H1 (cell line): ENCODE results near the gene CDH8. TPM values are rescaled to one million over a fixed set of nuclear protein-coding genes. Genes with fewer than 3 reads are reported as not detected.

Source experiments
- CTCF ChIA-PET: fragments of 300-600 bp; sonication (Branson Sonifier 250); formaldehyde crosslinking; loops from one replicate; lab custom pipeline; 2021; ENCODE audit not compliant: partially characterized antibody; lab: Charles Lee
- POLR2A ChIA-PET: fragments of 300-600 bp; sonication (Branson Sonifier 250); formaldehyde crosslinking; loops from one replicate; lab custom pipeline; 2021; ENCODE audit warnings: inconsistent platforms; ENCODE audit not compliant: partially characterized antibody; lab: Charles Lee
- DNase-seq, 2 experiments: peaks; one replicate each; pipeline versions ENCODE4 v3.0.0 to v3.0.0-alpha.2; 2010 to 2022; ENCODE audit warnings: low spot score in 2 of 2, low read depth in 1 of 2, mixed read lengths in 1 of 2
- FAIRE-seq: peaks from 2 replicates; lab custom pipeline; 2011; peaks lifted over from hg19 to GRCh38; lab: Jason Lieb, UNC
- H2AFZ ChIP-seq: 2 replicates; pipeline ENCODE4 v1.8.1; 2012; ENCODE audit warnings: low read length, inconsistent platforms
- H2AK5ac ChIP-seq: 2 replicates; pipeline ENCODE4 v1.6.1; 2013; ENCODE audit warnings: low read depth, low read length
- H2BK120ac ChIP-seq: replicated peaks from 2 replicates; pipeline ENCODE3; 2013; ENCODE audit warnings: low read depth, low read length, inconsistent platforms
- H2BK12ac ChIP-seq: 2 replicates; pipeline ENCODE4 v1.6.1; 2013; ENCODE audit warnings: low read depth, low read length
- H2BK15ac ChIP-seq: 2 replicates; pipeline ENCODE4 v1.6.1; 2013; ENCODE audit warnings: low read length
- H2BK20ac ChIP-seq: 2 replicates; pipeline ENCODE4 v1.6.1; 2013; ENCODE audit warnings: low read length
- H2BK5ac ChIP-seq: 2 replicates; pipeline ENCODE4 v1.6.1; 2013; ENCODE audit warnings: low read depth, low read length
- H3K14ac ChIP-seq: 2 replicates; pipeline ENCODE4 v1.6.1; 2013; ENCODE audit warnings: inconsistent platforms; ENCODE audit not compliant: insufficient read length
- H3K18ac ChIP-seq: 2 replicates; pipeline ENCODE4 v1.6.1; 2013; ENCODE audit warnings: low read length; ENCODE audit errors: extremely low read depth
- H3K23ac ChIP-seq: 2 replicates; pipeline ENCODE4 v1.6.1; 2013; ENCODE audit warnings: inconsistent platforms; ENCODE audit not compliant: insufficient read length
- H3K23me2 ChIP-seq: 2 replicates; pipeline ENCODE4 v1.6.1; 2013; ENCODE audit warnings: low read depth, low read length
- H3K27ac ChIP-seq: 2 replicates; pipeline ENCODE4 v1.6.1; 2011; ENCODE audit warnings: low read depth, low read length, inconsistent platforms
- H3K27me3 ChIP-seq, 4 experiments: replicated peaks in 1 of 4; 1 replicate in 1 of 4; 2 replicates in 3 of 4; pipeline versions ENCODE4 v1.6.1 to v1.8.1; 2011 to 2013; ENCODE audit warnings: low read length in 3 of 4, mild to moderate bottlenecking in 3 of 4, inconsistent platforms in 2 of 4, mixed read lengths in 2 of 4, moderate library complexity in 1 of 4; ENCODE audit not compliant: control insufficient read depth in 3 of 4, insufficient read depth in 3 of 4; ENCODE audit errors: extremely low read depth in 1 of 4
- H3K36me3 ChIP-seq, 4 experiments: 2 replicates each; pipeline versions ENCODE4 v1.6.1 to v1.8.1; 2011 to 2013; ENCODE audit warnings: mild to moderate bottlenecking in 4 of 4, low read length in 3 of 4, moderate library complexity in 2 of 4, control low read depth in 1 of 4, inconsistent platforms in 1 of 4; ENCODE audit not compliant: insufficient read depth in 4 of 4, control insufficient read depth in 2 of 4
- H3K4ac ChIP-seq: replicated peaks from 2 replicates; pipeline ENCODE3; 2013; ENCODE audit warnings: low read length, low read depth, mixed read lengths, inconsistent platforms; ENCODE audit not compliant: insufficient read length
- H3K4me1 ChIP-seq, 4 experiments: replicated peaks in 1 of 4; 1 replicate in 1 of 4; 2 replicates in 3 of 4; pipeline versions ENCODE4 v1.6.1 to v1.8.1; 2011 to 2013; ENCODE audit warnings: low read length in 3 of 4, inconsistent platforms in 2 of 4, mixed read lengths in 1 of 4; ENCODE audit not compliant: insufficient read depth in 4 of 4, control insufficient read depth in 3 of 4
- H3K4me2 ChIP-seq, 2 experiments: 2 replicates each; pipeline versions ENCODE4 v1.6.1 to v1.8.1; 2011 to 2013; ENCODE audit warnings: low read depth in 2 of 2, low read length in 2 of 2, control low read depth in 1 of 2, inconsistent platforms in 1 of 2, mild to moderate bottlenecking in 1 of 2; ENCODE audit not compliant: insufficient read depth in 1 of 2
- H3K4me3 ChIP-seq, 4 experiments: fragments of 200-600, 300-600 bp in 1 of 4; sonication (generic), shearing (Covaris generic), sonication (Bioruptor Twin) in 1 of 4; 2 replicates each; pipeline versions ENCODE4 v1.5.1 to v1.8.1; 2011 to 2016; ENCODE audit warnings: low read length in 4 of 4, low read depth in 3 of 4, control low read depth in 2 of 4, inconsistent platforms in 2 of 4, mild to moderate bottlenecking in 2 of 4, mixed read lengths in 1 of 4, moderate library complexity in 1 of 4; ENCODE audit not compliant: insufficient read depth in 2 of 4; ENCODE audit errors: extremely low read depth in 1 of 4
- H3K56ac ChIP-seq: replicated peaks from 2 replicates; pipeline ENCODE3; 2013; ENCODE audit warnings: low read depth, mild to moderate bottlenecking, mixed read lengths, low read length, inconsistent platforms; ENCODE audit not compliant: insufficient read length
- H3K79me1 ChIP-seq: 2 replicates; pipeline ENCODE4 v1.6.1; 2013; ENCODE audit warnings: low read depth, low read length, control low read depth
- H3K79me2 ChIP-seq, 2 experiments: 2 replicates each; pipeline versions ENCODE4 v1.6.1 to v1.8.1; 2012 to 2013; ENCODE audit warnings: low read length in 2 of 2, mild to moderate bottlenecking in 2 of 2, inconsistent platforms in 1 of 2; ENCODE audit not compliant: insufficient read depth in 2 of 2, control insufficient read depth in 1 of 2
- H3K9ac ChIP-seq, 4 experiments: replicated peaks in 1 of 4; 1 replicate in 1 of 4; 2 replicates in 3 of 4; pipeline versions ENCODE4 v1.6.1 to v1.8.1; 2011 to 2013; ENCODE audit warnings: low read depth in 3 of 4, low read length in 3 of 4, control low read depth in 2 of 4, mild to moderate bottlenecking in 2 of 4, moderate library complexity in 2 of 4, inconsistent platforms in 1 of 4; ENCODE audit errors: extremely low read depth in 1 of 4
- H3K9me3 ChIP-seq, 2 experiments: 2 replicates each; pipeline versions ENCODE4 v1.6.1 to v1.8.1; 2012 to 2013; ENCODE audit warnings: mild to moderate bottlenecking in 2 of 2, moderate library complexity in 2 of 2, control low read depth in 1 of 2, inconsistent platforms in 1 of 2, low read depth in 1 of 2, low read length in 1 of 2, mixed read lengths in 1 of 2; ENCODE audit not compliant: insufficient read depth in 2 of 2
- H4K20me1 ChIP-seq, 2 experiments: replicated peaks in 1 of 2; 2 replicates each; pipeline versions ENCODE3 to v1.8.1; 2011 to 2013; ENCODE audit warnings: inconsistent platforms in 2 of 2, low read length in 2 of 2, mild to moderate bottlenecking in 1 of 2; ENCODE audit not compliant: insufficient read depth in 2 of 2, control insufficient read depth in 1 of 2
- H4K5ac ChIP-seq: 2 replicates; pipeline ENCODE4 v1.6.1; 2013; ENCODE audit warnings: low read length, low read depth, mixed read lengths, inconsistent platforms; ENCODE audit not compliant: insufficient read length
- H4K8ac ChIP-seq: 2 replicates; pipeline ENCODE4 v1.8.0; 2013; ENCODE audit warnings: mild to moderate bottlenecking, moderate library complexity, low read length, inconsistent platforms; ENCODE audit not compliant: insufficient read depth; ENCODE audit errors: extremely low read depth
- H4K91ac ChIP-seq: replicated peaks from 2 replicates; pipeline ENCODE3; 2013; ENCODE audit warnings: low read length, mixed read lengths, inconsistent platforms; ENCODE audit not compliant: insufficient read length
- GTF2F1 ChIP-seq: IDR thresholded peaks from 2 replicates; pipeline ENCODE4 v1.6.1; 2012; ENCODE audit warnings: low read depth, low read length, improper control_type of control experiment, borderline replicate concordance
- JUN ChIP-seq: IDR thresholded peaks from 2 replicates; pipeline ENCODE4 v1.6.1; 2011; ENCODE audit warnings: low read depth, mild to moderate bottlenecking, improper control_type of control experiment, low read length
- JUND ChIP-seq: IDR thresholded peaks from 2 replicates; pipeline ENCODE4 v1.6.1; 2011; ENCODE audit warnings: mild to moderate bottlenecking, improper control_type of control experiment, low read length
- KDM4A ChIP-seq: IDR thresholded peaks from one replicate; pipeline ENCODE4 v1.7.1; 2012; ENCODE audit warnings: low read depth, mild to moderate bottlenecking, moderate library complexity, low read length, inconsistent platforms; ENCODE audit not compliant: severe bottlenecking
- POLR2AphosphoS5 ChIP-seq: IDR thresholded peaks from 2 replicates; pipeline ENCODE4 v1.6.1; 2011; ENCODE audit warnings: low read depth, low read length
- RAD21 ChIP-seq, 2 experiments: IDR thresholded peaks in 1 of 2; conservative IDR thresholded peaks in 1 of 2; 2 replicates each; pipeline ENCODE4 v1.6.1; 2011; ENCODE audit warnings: low read depth in 2 of 2, low read length in 2 of 2, improper control_type of control experiment in 1 of 2, inconsistent platforms in 1 of 2, mild to moderate bottlenecking in 1 of 2, moderate library complexity in 1 of 2
- SIX5 ChIP-seq: IDR thresholded peaks from 2 replicates; pipeline ENCODE4 v1.6.1; 2011; ENCODE audit warnings: mild to moderate bottlenecking, low read depth, low read length
- TEAD4 ChIP-seq: IDR thresholded peaks from 2 replicates; pipeline ENCODE4 v1.6.1; 2012; ENCODE audit warnings: low read depth, low read length, inconsistent platforms, mixed read lengths
- USF2 ChIP-seq: IDR thresholded peaks from 2 replicates; pipeline ENCODE4 v1.6.1; 2011; ENCODE audit warnings: low read length, improper control_type of control experiment
- WGBS, 2 experiments: shearing (Covaris generic) in 1 of 2; methylation state at CpG; one replicate each; pipeline versions ENCODE4 v1.1.6 to v1.1.7; 2013 to 2015; ENCODE audit warnings: low lambda C conversion rate in 2 of 2, mixed read lengths in 2 of 2, inconsistent platforms in 1 of 2, low coverage in 1 of 2, missing lambda C conversion rate in 1 of 2; ENCODE audit not compliant: insufficient replicate concordance in 2 of 2, insufficient coverage in 1 of 2, insufficient read length in 1 of 2; ENCODE audit errors: extremely low coverage in 1 of 2, missing lambda C conversion rate in 1 of 2; 5-methylcytosine and 5-hydroxymethylcytosine counted together
- polyA plus RNA-seq, 7 experiments: library from polyadenylated mRNA; depleted of rRNA in 3 of 7; stranded (reverse) in 5 of 7; unstranded in 2 of 7; fragments of >200 nt in 5 of 7; fragments of 200-250 nt in 2 of 7; gene quantifications; 1 replicate in 5 of 7; 2 replicates in 1 of 7; 4 replicates in 1 of 7; pipeline versions ENCODE4 v1.2.1 to v1.2.3, GENCODE V29; 2011 to 2013; ENCODE audit warnings: missing spikeins in 2 of 7, mixed read lengths in 2 of 7
- total RNA-seq: library from RNA; stranded (reverse); fragmentation: NEBNext Ultra II Directional; extraction: Animal tissue kit (Norgen Biotek cat#: 25700); gene quantifications from 2 replicates; pipeline ENCODE4 v1.2.1, GENCODE V29; 2021

The CDH8 gene
- total and polyA plus RNA-seq, 2 of the 8 experiments (the other 6 are each of a cell fraction or from before 2014, with no cell fraction given): 7.7 to 8.4 TPM

- Histone ChIP-seq H2AK5ac (no peak overlapping the region), H3K4me2 (no peak overlapping the region), H2BK20ac (no peak overlapping the region), H3K27ac (no peak overlapping the region), H3K36me3 (no peaks in the 10 kb centered on the region), H3K56ac (no peak overlapping the region), H3K4ac (no peak overlapping the region), H3K9me3 (no peaks in the 10 kb centered on the region), H3K9ac (no peak overlapping the region), H3K79me1 (no peaks in the 10 kb centered on the region), H3K4me3 (no peak overlapping the region), H2BK120ac (no peak overlapping the region), H3K79me2 (no peaks in the 10 kb centered on the region), H3K23me2 (no peaks in the 10 kb centered on the region), H4K91ac (no peak overlapping the region), H2AFZ (no peak overlapping the region), H4K8ac (no peak overlapping the region), H3K18ac (no peak overlapping the region), H3K14ac (no peak overlapping the region), H2BK5ac (no peak overlapping the region), H3K4me1 (peaks cover 0 to 3% (median 0%) of the 10 kb centered on the region in 4 experiments; a peak in 1 of 7 replicates), H3K27me3 (no peaks in the 10 kb centered on the region), H2BK15ac (no peak overlapping the region), H4K5ac (no peak overlapping the region), H2BK12ac (no peak overlapping the region), H4K20me1 (no peaks in the 10 kb centered on the region), H3K23ac (no peak overlapping the region)
- TF ChIP-seq SIX5 (no peak), KDM4A (no peak), TEAD4 (no peak), RAD21 (IDR thresholded peaks at IDR 0.05 in 1 of 2, conservative IDR thresholded peaks at IDR 0.05 in 1 of 2; ENCODE audit: low read depth in 2 of 2, low read length in 2 of 2) (no peak), JUND (no peak), POLR2AphosphoS5 (no peak), USF2 (no peak), JUN (no peak), GTF2F1 (no peak)
- CTCF ChIA-PET: no interaction called here
- FAIRE-seq: no peak
- WGBS, 2 experiments: 93% methylated on average over 1 of the region's 1 CpG; no CpG with 5 or more reads in 1 of the 2 experiments
- POLR2A ChIA-PET: no interaction called here
- no peak for DNase-seq
These were observed 217.4 kb downstream of the CDH8 start for GRCh38 chr16:61818850-61819249.
